Islet precursor cell (in vitro differentiated cells): ENCODE data around the gene PCDHGA6.

ENCODE experiments used
- DNase-seq: peaks from one replicate; pipeline ENCODE4 v3.0.0-alpha.2; 2018

Gene PCDHGA6

GRCh38 chr5:141422742-141423291 is 49.1 kb downstream of the PCDHGA6 start:
- no peak for DNase-seq

GRCh38 chr5:141427783-141428426 is 54.2 kb downstream of the PCDHGA6 start:
- DNase-seq = no peak
